Measurements from ENCODE around the gene CASP10.
"Not testable (repeated sequence)": the region's sequence is repeated elsewhere in the genome, so short reads cannot be mapped to it uniquely, and the experiment has no call there.

The CASP10 gene

DNA sequence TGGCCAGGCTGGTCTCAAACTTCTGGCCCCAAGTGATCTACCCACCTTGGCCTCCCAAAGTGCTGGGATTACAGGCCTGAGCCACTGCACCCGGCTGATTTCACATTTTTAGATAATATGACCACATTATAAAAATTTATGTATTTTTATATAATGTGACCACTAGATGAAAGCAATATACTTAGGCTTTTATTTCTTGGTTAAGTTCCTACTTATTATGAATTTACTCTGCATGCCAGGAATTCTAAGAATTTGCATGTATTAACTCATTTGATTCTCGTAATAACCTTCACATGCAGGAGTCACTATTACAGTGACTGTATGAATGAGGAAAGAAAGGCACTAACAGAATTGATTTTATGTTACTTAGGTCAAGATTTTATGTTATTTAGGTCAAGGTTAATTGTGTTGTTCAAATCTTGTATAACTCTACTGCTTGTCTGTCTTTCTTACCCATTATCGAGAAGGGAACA is 51.8 kb downstream of the CASP10 start:
- no peak for DNase-seq

DNA sequence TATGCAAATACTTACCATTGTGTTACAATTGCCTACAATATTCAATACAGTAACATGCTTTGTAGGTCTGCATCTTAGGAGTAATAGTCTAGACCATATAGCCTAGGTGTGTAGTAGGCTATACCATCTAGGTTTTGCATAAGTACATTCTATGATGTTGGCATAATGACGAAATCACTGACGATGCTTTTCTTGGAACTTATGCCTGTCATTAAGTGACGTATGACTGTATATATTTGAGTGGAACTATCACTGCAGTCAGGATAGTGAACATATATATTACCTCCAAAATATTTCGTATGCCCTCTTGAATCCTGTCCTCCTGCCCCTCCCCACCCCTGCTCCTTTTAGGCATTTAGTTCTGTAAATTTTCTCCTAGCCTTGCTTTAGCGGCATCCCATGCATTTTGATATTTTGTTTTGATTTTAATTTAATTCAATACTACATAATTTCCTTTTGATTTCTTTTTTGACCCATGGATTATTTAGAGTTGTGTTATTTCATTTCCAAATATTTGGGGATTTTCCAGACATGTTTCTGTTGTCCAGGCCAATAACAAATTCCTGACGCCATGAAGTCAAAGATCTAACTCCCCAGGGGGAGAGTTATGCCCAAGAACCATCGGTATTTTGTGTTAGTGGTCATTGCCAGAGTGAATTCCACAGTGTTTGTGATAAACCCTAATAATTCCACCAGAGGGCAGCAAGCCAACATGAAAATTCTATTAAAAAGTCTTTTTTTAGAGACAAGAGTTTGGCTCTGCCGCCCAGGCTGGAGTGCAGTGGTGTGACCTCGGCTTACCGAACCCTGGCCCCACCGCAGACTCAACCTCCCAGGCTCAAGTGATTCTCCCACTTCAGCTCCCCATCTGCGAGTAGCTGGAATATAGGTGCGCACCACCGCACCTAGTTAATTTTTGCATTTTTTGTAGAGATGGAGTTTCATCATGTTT is 53.2 kb downstream of the CASP10 start:
- no peak for DNase-seq

DNA sequence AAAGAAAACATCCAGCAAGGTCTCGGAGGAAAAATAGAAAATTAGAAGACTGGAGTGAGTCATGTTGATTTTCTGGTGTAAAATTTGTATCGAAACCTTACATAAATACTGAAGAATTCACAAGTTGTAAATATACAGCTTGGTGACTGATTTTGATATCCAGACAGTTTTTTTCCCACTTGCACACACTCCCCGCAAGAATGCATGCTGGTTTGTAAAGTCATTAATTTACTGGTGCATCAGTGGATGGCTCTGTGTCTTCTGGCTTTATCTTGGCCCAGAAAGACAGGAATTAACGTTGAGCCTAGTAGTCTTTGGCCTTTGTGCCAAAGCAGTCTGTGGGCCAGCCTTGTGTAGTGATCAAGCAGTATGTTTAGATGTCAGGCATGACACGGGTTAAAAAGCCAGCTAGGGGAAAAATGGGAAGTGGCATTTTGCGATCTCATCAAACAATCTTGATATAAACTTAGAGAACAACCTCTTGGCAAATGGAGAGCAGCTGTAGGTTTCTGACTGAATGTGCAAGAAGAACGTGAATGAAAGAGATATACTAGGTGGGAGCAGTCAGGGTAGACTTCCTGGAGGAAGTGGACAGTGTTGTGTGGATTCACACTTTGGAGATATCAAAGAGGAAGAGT is 54.7 kb downstream of the CASP10 start:
- DNase-seq = no peak

GRCh38 chr2:201239167-201239935 is 56.4 kb downstream of the CASP10 start:
- not testable (repeated sequence) for DNase-seq

DNA sequence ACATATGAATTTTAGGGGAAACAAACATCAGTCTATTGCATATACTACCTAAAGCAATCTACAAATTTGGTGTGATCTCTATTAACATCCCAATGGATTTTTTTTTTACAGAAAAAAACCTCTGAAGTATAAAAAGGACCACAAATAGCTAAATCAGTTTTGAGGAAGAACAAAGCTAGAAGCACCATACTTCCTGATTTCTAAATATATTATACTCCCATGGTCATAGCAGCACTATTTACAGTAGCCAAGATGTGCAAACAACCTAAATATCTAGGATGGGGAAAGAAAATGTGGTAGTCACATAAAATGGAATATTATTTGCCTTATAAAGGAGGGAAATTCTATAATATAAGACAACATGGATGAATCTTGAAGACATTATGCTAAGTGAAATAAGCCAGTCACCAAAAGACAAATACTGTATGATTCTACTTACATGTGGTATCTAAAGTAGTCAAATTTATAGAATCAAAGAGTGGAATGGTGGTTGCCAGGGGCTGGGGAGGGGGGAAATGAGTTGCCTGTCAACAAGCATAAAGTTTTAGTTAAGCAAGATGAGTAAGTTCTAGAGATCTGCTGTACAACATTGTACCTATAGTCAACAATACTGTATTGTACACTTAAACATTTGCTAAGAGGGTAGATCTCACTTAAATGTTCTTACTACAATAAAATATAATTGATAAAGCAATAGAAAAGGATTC is 59.8 kb downstream of the CASP10 start:
- no peak for DNase-seq

GRCh38 chr2:201244829-201245228 is 61.9 kb downstream of the CASP10 start:
- no peak for DNase-seq

GRCh38 chr2:201246280-201246679 is 63.3 kb downstream of the CASP10 start:
- DNase-seq = no peak

GRCh38 chr2:201248288-201248844 is 65.4 kb downstream of the CASP10 start:
- DNase-seq = no peak

DNA sequence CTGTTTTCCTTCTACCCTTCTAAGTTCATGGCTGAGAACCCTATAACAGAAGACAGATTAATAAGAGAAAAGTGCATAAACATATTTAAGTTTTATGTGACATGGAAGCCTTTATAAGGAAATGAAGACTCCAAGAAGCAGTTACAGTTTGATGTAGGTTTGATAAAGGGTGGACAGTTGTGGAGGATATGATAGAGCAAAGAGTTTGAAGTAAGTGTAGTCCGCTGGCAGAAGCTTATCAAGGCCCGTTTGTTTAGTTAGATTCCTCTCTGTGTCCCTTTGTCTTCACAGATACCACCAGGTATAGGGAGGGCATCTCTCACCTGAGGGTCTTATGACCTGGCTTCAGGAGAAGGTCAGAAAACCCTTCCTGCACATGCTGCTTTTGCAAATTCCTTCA is 66.9 kb downstream of the CASP10 start:
- no peak for DNase-seq

- DNase-seq = no peak
Observed at GRCh38 chr2:201250741-201251140, 67.8 kb downstream of the CASP10 start.

- no peak for DNase-seq
Observed at GRCh38 chr2:201254081-201254730, 71.3 kb downstream of the CASP10 start.

- DNase-seq = no peak
Observed at GRCh38 chr2:201255408-201256033, 72.6 kb downstream of the CASP10 start.

GRCh38 chr2:201256082-201256481 is 73.1 kb downstream of the CASP10 start:
- no peak for DNase-seq

DNA sequence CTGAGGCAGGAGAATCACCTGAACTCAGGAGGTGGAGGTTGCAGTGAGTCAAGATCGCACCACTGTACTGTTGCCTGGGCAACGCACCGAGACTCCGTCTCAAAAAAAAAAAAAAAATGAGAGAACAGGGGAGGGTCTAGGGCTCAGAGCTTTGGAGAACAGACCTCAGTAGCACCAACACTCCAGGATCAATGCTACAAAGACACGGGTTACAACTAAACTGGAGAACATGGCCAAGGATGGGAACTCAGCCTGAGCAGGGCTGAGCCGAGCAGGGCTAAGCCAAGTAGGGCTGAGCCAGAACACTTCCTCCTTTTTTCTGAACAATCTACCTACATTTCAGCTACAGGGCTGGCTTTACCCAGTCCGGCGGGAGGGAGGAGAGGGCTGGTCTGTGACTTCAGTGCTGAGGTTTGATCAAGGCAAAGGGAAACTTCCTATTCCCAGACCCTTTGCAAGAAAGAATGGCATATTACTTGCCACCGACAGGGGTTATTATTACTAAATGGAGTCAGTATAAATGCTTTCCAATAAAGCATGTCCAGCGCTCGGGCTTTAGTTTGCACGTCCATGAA is 74.5 kb downstream of the CASP10 start:
- DNase-seq = no peak

DNA sequence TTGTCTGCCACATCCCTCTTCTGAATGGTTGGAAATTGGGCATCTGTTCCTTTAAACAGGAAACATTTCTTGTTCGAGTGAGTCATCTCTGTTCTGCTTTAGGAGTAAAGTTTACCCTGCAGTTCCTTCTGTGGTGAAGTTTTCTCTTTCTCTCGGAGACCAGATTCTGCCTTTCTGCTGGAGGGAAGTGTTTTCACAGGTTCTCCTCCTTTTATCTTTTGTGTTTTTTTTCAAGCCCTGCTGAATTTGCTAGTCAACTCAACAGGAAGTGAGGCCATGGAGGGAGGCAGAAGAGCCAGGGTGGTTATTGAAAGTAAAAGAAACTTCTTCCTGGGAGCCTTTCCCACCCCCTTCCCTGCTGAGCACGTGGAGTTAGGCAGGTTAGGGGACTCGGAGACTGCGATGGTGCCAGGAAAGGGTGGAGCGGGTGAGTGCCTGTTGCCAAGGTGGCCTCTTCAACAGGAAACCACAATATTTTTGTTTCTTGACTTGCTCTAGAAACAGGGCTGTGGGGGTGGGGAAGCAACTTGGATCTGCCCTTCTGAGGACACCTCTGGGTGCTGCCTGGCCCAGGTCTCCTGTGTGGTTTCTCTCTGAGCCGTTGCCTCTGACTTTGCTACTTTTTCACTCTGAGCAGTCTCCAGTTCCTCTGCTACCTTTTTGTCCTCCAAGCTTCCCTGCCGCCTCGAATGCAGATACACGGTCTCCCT is 75.2 kb downstream of the CASP10 start:
- peak; percentile 54 for DNase-seq

GRCh38 chr2:201258666-201259615 is 76.0 kb downstream of the CASP10 start:
- no peak for DNase-seq

DNA sequence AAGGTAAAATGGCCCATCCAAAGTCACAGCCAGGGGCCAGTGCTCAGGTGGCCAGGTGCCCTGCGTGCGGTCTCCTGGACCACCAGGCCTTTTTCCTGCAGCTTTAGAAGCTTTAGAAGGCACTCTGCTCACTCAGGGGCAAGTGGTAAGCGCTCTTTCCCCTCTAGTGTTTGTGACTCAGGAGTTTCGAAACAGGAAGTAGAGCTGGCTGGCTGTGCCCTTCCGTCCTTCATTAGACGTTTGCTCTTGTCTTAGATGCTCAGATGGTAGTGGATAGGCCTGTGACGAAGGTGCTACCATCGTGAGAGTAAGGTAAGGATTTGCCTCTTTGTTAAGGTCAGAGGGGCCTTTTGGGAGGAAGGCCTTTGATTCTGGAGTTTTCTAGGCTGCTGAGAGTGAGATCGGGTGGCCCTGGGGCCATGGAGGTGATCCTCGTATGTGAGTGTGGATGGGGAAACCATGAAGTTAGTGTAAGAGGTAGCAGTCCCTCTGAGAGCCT is 77.4 kb downstream of the CASP10 start, which contains the start of gene CASP8:
Gene CASP8, plus strand, starts transcription at position 235 of the 499 bp plus-strand sequence. CDS start 5,951 bp downstream, outside the sequence.
- DNase-seq = no peak

DNA sequence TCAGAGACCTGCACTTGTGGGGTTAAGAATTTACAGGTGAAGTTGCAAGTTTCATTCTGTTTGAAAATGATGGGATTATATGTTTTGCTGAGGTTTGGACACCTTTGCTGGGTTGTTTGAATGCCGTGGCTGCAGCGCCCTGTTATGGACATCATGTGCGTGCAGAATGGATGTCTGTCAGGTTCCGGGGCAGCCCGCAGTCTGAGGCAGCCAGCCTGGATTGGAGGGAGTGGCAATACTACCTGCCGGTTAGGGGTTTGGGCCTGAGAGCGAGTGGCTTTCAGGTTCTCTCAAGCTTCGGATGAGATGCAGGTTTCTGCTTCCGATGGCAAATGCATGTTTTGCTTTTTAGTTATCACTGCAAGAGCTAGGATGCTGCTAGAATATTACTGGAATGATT is 78.5 kb downstream of the CASP10 start:
- no peak for DNase-seq

- no peak for DNase-seq
Observed at GRCh38 chr2:201261906-201262305, 79.0 kb downstream of the CASP10 start.
